HUES64 (cell line): Measurements from ENCODE around the gene SYNGR1.

Experiments
- H3K27ac ChIP-seq: 2 replicates; pipeline ENCODE4 v1.7.0; 2013; ENCODE audit warnings: low read depth, low read length, inconsistent platforms
- H3K27me3 ChIP-seq: 2 replicates; pipeline ENCODE4 v1.6.1; 2013; ENCODE audit warnings: mild to moderate bottlenecking, low read length; ENCODE audit not compliant: insufficient read depth
- H3K36me3 ChIP-seq: 2 replicates; pipeline ENCODE4 v1.6.1; 2013; ENCODE audit warnings: mild to moderate bottlenecking, low read length; ENCODE audit not compliant: insufficient read depth
- H3K4me1 ChIP-seq: 2 replicates; pipeline ENCODE4 v1.6.1; 2013; ENCODE audit warnings: mild to moderate bottlenecking, low read length, moderate library complexity; ENCODE audit not compliant: insufficient read depth
- H3K4me3 ChIP-seq: 2 replicates; pipeline ENCODE4 v1.5.1; 2013; ENCODE audit warnings: mild to moderate bottlenecking, low read length, moderate library complexity
- H3K9ac ChIP-seq: 2 replicates; pipeline ENCODE4 v1.6.1; 2013; ENCODE audit warnings: mild to moderate bottlenecking, low read depth, low read length
- H3K9me3 ChIP-seq: 2 replicates; pipeline ENCODE4 v1.6.1; 2013; ENCODE audit warnings: low read depth, low read length; ENCODE audit not compliant: insufficient read depth
- WGBS: fragments of 150-250, 120-280 bp; methylation state at CpG from one replicate; pipeline ENCODE4 v1.1.7; 2013; ENCODE audit warnings: missing lambda C conversion rate; 5-methylcytosine and 5-hydroxymethylcytosine counted together

Gene SYNGR1

DNA sequence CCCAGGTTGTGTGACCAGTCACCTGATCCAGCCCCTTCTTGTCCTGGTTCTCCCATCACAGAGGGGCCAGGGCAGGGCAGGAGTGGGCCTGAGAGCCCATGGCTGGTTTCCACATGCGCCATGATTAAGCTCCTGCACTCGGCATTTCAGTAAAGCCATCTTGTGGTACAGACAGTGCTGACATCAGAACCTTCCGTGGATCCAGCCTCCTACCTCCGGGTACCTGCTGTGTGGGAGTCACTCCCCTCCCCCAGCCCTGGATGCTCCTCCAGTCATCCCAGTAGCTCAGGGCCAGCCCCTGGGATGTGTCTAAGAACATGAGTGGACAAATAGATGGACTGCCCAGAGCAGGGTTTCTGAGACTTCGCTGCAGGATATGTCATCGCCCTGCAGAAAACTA is 84.9 kb downstream of the SYNGR1 start:
- no peaks in the 10 kb centered on the region for H3K4me1 ChIP-seq
- H3K4me3 ChIP-seq: no peak overlapping the region
- peaks cover 24% of the 10 kb centered on the region for H3K36me3 ChIP-seq
- H3K9me3 ChIP-seq: no peaks in the 10 kb centered on the region
- H3K9ac ChIP-seq: no peak overlapping the region
- 88% methylated on average over 5 of the region's 6 CpGs for WGBS
- H3K27ac ChIP-seq: no peak overlapping the region
- H3K27me3 ChIP-seq: peaks cover 4% of the 10 kb centered on the region
